Skeletal muscle tissue (tissue), 4 donors: ENCODE measurements around the gene CDS1. TPM values are rescaled to one million over a fixed set of nuclear protein-coding genes. Genes with fewer than 3 reads are reported as not detected.

Source experiments
- H3K27ac ChIP-seq: one replicate; pipeline ENCODE4 v1.7.0; 2013; ENCODE audit warnings: mild to moderate bottlenecking, low read depth, low read length, inconsistent platforms
- H3K27me3 ChIP-seq, 3 donors: one replicate each; pipeline ENCODE4 v1.7.0; 2013; ENCODE audit warnings: low read length in 3 of 3; ENCODE audit not compliant: control insufficient read depth in 3 of 3, insufficient read depth in 3 of 3
- H3K36me3 ChIP-seq, 3 donors: one replicate each; pipeline ENCODE4 v1.7.0; 2013; ENCODE audit warnings: low read length in 3 of 3; ENCODE audit not compliant: control insufficient read depth in 3 of 3, insufficient read depth in 3 of 3
- H3K4me1 ChIP-seq, 3 donors: one replicate each; pipeline ENCODE4 v1.7.0; 2013; ENCODE audit warnings: low read length in 3 of 3, mild to moderate bottlenecking in 3 of 3; ENCODE audit not compliant: control insufficient read depth in 3 of 3, insufficient read depth in 3 of 3
- H3K4me3 ChIP-seq, 3 donors: one replicate each; pipeline ENCODE4 v1.7.0; 2013; ENCODE audit warnings: low read length in 3 of 3
- H3K9ac ChIP-seq, 3 donors: one replicate each; pipeline ENCODE4 v1.7.0; 2013; ENCODE audit warnings: low read length in 3 of 3, mild to moderate bottlenecking in 3 of 3, moderate library complexity in 2 of 3, low read depth in 1 of 3
- H3K9me3 ChIP-seq, 3 donors: one replicate each; pipeline ENCODE4 v1.7.0; 2013; ENCODE audit warnings: low read length in 3 of 3; ENCODE audit not compliant: control insufficient read depth in 3 of 3
- total RNA-seq: library from RNA; depleted of rRNA; stranded (reverse); fragments of >200 nt; gene quantifications from one replicate; pipeline ENCODE4 v1.2.3, GENCODE V29; 2014
- donor health status: Osteomylitis.

The CDS1 gene
- total RNA-seq, 1 donor from 2014 or later = 0.52 TPM

- Histone ChIP-seq H3K9me3 (no peaks in the 10 kb centered on the region), H3K9ac (no peak overlapping the region), H3K4me1 (no peaks in the 10 kb centered on the region), H3K27ac (no peak overlapping the region), H3K4me3 (no peak overlapping the region), H3K27me3 (no peaks in the 10 kb centered on the region), H3K36me3 (no peaks in the 10 kb centered on the region)
These were observed 55.2 kb downstream of the CDS1 start for GRCh38 chr4:84638092-84638491.

GRCh38 chr4:84639145-84639544 is 56.2 kb downstream of the CDS1 start:
- Histone ChIP-seq H3K27me3 (no peaks in the 10 kb centered on the region), H3K4me3 (no peak overlapping the region), H3K36me3 (no peaks in the 10 kb centered on the region), H3K9me3 (no peaks in the 10 kb centered on the region), H3K27ac (no peak overlapping the region), H3K9ac (no peak overlapping the region), H3K4me1 (no peaks in the 10 kb centered on the region)

GRCh38 chr4:84644087-84644486 is 61.2 kb downstream of the CDS1 start:
- H3K27ac ChIP-seq = no peak overlapping the region
- H3K4me3 ChIP-seq = no peak overlapping the region
- no peaks in the 10 kb centered on the region for H3K27me3 ChIP-seq
- no peaks in the 10 kb centered on the region for H3K9me3 ChIP-seq
- no peaks in the 10 kb centered on the region for H3K4me1 ChIP-seq
- no peak overlapping the region for H3K9ac ChIP-seq
- no peaks in the 10 kb centered on the region for H3K36me3 ChIP-seq

- Histone ChIP-seq H3K36me3 (no peaks in the 10 kb centered on the region), H3K9me3 (no peaks in the 10 kb centered on the region), H3K9ac (no peak overlapping the region), H3K27me3 (no peaks in the 10 kb centered on the region), H3K4me1 (no peaks in the 10 kb centered on the region), H3K4me3 (no peak overlapping the region), H3K27ac (no peak overlapping the region)
These were observed 64.5 kb downstream of the CDS1 start for GRCh38 chr4:84647312-84647884.

GRCh38 chr4:84648178-84648577 is 65.3 kb downstream of the CDS1 start:
- H3K27me3 ChIP-seq = no peaks in the 10 kb centered on the region
- H3K27ac ChIP-seq = no peak overlapping the region
- H3K9ac ChIP-seq = no peak overlapping the region
- H3K36me3 ChIP-seq = no peaks in the 10 kb centered on the region
- H3K9me3 ChIP-seq = no peaks in the 10 kb centered on the region
- H3K4me3 ChIP-seq = no peak overlapping the region
- H3K4me1 ChIP-seq = no peaks in the 10 kb centered on the region

GRCh38 chr4:84648863-84649647 is 66.1 kb downstream of the CDS1 start:
- Histone ChIP-seq H3K27ac (no peak overlapping the region), H3K4me1 (no peaks in the 10 kb centered on the region), H3K9me3 (no peaks in the 10 kb centered on the region), H3K36me3 (no peaks in the 10 kb centered on the region), H3K27me3 (no peaks in the 10 kb centered on the region), H3K9ac (no peak overlapping the region), H3K4me3 (no peak overlapping the region)

GRCh38 chr4:84651499-84651898 is 68.6 kb downstream of the CDS1 start:
- Histone ChIP-seq H3K27me3 (no peaks in the 10 kb centered on the region), H3K4me1 (no peaks in the 10 kb centered on the region), H3K9ac (no peak overlapping the region), H3K4me3 (no peak overlapping the region), H3K36me3 (no peaks in the 10 kb centered on the region), H3K27ac (no peak overlapping the region), H3K9me3 (no peaks in the 10 kb centered on the region)

GRCh38 chr4:84652478-84652877 is 69.6 kb downstream of the CDS1 start:
- H3K27me3 ChIP-seq = no peaks in the 10 kb centered on the region
- H3K4me1 ChIP-seq = no peaks in the 10 kb centered on the region
- no peaks in the 10 kb centered on the region for H3K9me3 ChIP-seq
- H3K36me3 ChIP-seq = no peaks in the 10 kb centered on the region
- H3K9ac ChIP-seq = no peak overlapping the region
- no peak overlapping the region for H3K27ac ChIP-seq
- H3K4me3 ChIP-seq = no peak overlapping the region

- Histone ChIP-seq H3K27me3 (no peaks in the 10 kb centered on the region), H3K4me3 (no peak overlapping the region), H3K36me3 (no peaks in the 10 kb centered on the region), H3K9ac (no peak overlapping the region), H3K4me1 (no peaks in the 10 kb centered on the region), H3K27ac (no peak overlapping the region), H3K9me3 (no peaks in the 10 kb centered on the region)
These were observed 77.7 kb downstream of the CDS1 start for GRCh38 chr4:84660606-84661005.

- Histone ChIP-seq H3K4me3 (no peak overlapping the region), H3K27me3 (no peaks in the 10 kb centered on the region), H3K27ac (no peak overlapping the region), H3K9ac (no peak overlapping the region), H3K36me3 (no peaks in the 10 kb centered on the region), H3K4me1 (no peaks in the 10 kb centered on the region), H3K9me3 (no peaks in the 10 kb centered on the region)
These were observed 78.4 kb downstream of the CDS1 start for GRCh38 chr4:84661191-84661939.
